C4-2B (cell line): ENCODE measurements around the gene PTPRD.

Experiments used
- ZFX ChIP-seq: fragments of 450-650 bp; IDR thresholded peaks from 2 replicates; pipeline ENCODE4 v1.6.1; 2017
- TF ChIP-seq, protein P1 (sequence below): fragments of 450-650 bp; conservative IDR thresholded peaks from 2 replicates; pipeline ENCODE4 v1.5.1; 2017; ENCODE audit warnings: mild to moderate bottlenecking

DNA sequence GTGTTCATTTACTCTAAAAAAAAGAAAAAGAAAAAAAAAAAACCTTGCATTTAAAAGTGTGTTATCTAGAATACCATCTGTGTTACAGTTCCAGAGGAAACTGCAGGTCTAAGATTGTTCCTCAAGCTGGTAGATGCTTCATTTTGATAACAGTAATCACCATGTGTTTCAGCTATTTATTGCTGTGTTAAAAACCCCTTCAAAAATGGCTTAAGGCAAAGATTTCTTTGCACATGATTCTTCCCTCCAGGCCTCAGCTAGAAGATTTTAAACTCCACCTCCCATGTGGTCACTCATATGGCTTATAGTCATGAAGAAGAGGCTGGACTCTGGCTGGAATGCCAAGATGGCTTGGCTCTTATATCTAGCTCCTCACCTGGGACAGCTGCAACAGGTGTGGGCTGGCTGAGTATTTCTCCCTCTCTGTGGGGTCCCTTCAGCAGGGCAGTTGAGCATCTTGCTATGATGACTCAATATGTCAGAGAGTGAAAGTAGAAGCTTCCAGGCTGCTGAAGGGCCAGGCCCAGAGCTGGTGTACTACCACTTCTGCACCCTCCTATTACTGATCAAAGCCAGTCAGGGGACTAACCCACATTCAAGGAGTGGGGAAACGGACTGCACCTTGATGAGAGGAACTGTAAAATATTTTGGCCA is 1892.8 kb downstream of the PTPRD start:
- TF ChIP-seq, protein P1, sequence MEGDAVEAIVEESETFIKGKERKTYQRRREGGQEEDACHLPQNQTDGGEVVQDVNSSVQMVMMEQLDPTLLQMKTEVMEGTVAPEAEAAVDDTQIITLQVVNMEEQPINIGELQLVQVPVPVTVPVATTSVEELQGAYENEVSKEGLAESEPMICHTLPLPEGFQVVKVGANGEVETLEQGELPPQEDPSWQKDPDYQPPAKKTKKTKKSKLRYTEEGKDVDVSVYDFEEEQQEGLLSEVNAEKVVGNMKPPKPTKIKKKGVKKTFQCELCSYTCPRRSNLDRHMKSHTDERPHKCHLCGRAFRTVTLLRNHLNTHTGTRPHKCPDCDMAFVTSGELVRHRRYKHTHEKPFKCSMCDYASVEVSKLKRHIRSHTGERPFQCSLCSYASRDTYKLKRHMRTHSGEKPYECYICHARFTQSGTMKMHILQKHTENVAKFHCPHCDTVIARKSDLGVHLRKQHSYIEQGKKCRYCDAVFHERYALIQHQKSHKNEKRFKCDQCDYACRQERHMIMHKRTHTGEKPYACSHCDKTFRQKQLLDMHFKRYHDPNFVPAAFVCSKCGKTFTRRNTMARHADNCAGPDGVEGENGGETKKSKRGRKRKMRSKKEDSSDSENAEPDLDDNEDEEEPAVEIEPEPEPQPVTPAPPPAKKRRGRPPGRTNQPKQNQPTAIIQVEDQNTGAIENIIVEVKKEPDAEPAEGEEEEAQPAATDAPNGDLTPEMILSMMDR: no peak
- no peak for TF ChIP-seq ZFX
